HEK293T (cell line): ENCODE data around the gene ALG8.

Experiments
- BHLHE40 ChIP-seq: fragments of 450-650 bp; IDR thresholded peaks from 2 replicates; pipeline ENCODE4 v1.6.1; 2016; ENCODE audit warnings: mild to moderate bottlenecking, moderate library complexity, borderline replicate concordance
- ELF4 ChIP-seq: fragments of 450-650 bp; IDR thresholded peaks from 2 replicates; pipeline ENCODE4 v1.6.1; 2017; ENCODE audit warnings: antibody characterized with exemption
- FOXA1 ChIP-seq: fragments of 450-650 bp; IDR thresholded peaks from 2 replicates; pipeline ENCODE4 v1.6.1; 2016; ENCODE audit warnings: mild to moderate bottlenecking
- FOXK2 ChIP-seq: fragments of 450-650 bp; IDR thresholded peaks from 2 replicates; pipeline ENCODE4 v1.6.1; 2016; ENCODE audit warnings: mild to moderate bottlenecking
- FOXM1 ChIP-seq: fragments of 450-650 bp; IDR thresholded peaks from 2 replicates; pipeline ENCODE4 v1.6.1; 2017; ENCODE audit warnings: mild to moderate bottlenecking, borderline replicate concordance
- HDGF ChIP-seq: fragments of 450-650 bp; IDR thresholded peaks from 2 replicates; pipeline ENCODE4 v1.6.1; 2017; ENCODE audit warnings: antibody characterized with exemption, borderline replicate concordance
- L3MBTL2 ChIP-seq: fragments of 450-650 bp; conservative IDR thresholded peaks from 2 replicates; pipeline ENCODE4 v1.6.1; 2016; ENCODE audit warnings: mild to moderate bottlenecking
- NFRKB ChIP-seq: fragments of 450-650 bp; IDR thresholded peaks from 2 replicates; pipeline ENCODE4 v1.6.1; 2016; ENCODE audit warnings: mild to moderate bottlenecking, moderate library complexity
- SP1 ChIP-seq: fragments of 450-650 bp; IDR thresholded peaks from 2 replicates; pipeline ENCODE4 v1.6.1; 2017
- SUZ12 ChIP-seq: fragments of 450-650 bp; IDR thresholded peaks from 2 replicates; pipeline ENCODE4 v1.6.1; 2016; ENCODE audit warnings: mild to moderate bottlenecking
- TARDBP ChIP-seq: fragments of 450-650 bp; IDR thresholded peaks from 2 replicates; pipeline ENCODE4 v1.6.1; 2016
- ZNF384 ChIP-seq: fragments of 450-650 bp; IDR thresholded peaks from 2 replicates; pipeline ENCODE4 v1.6.1; 2016
- TF ChIP-seq, protein P1 (sequence below): fragments of 450-650 bp; IDR thresholded peaks from 2 replicates; pipeline ENCODE4 v1.6.1; 2016

DNA sequence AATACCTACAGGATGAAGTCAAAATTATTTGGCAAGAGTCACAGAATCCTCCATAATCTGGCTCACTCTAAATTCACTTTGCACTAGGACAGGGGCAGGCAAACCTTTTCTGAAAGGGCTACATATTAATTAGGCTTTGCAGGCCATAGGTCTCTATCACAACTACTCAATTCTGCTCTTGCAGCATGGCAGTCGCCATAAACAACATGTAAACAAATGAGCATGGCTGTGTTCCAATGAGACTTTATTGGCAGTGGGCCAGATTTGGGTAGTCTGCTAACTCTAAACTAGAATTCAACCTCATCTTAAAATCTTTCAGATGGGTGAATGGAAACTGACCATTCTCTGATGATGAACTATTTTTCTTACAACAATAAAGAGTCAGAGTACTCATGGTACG lies 70.0 kb downstream of the ALG8 start:
- TF ChIP-seq FOXM1 (no peak), NFRKB (no peak), BHLHE40 (no peak), ELF4 (no peak), FOXK2 (no peak), HDGF (no peak), TARDBP (no peak), ZNF384 (no peak), SUZ12 (no peak), FOXA1 (no peak), SP1 (no peak), L3MBTL2 (no peak)
- TF ChIP-seq, protein P1, sequence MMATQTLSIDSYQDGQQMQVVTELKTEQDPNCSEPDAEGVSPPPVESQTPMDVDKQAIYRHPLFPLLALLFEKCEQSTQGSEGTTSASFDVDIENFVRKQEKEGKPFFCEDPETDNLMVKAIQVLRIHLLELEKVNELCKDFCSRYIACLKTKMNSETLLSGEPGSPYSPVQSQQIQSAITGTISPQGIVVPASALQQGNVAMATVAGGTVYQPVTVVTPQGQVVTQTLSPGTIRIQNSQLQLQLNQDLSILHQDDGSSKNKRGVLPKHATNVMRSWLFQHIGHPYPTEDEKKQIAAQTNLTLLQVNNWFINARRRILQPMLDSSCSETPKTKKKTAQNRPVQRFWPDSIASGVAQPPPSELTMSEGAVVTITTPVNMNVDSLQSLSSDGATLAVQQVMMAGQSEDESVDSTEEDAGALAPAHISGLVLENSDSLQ, result no peak
